Coronary artery (tissue), 2 donors: ENCODE data around the gene ARHGDIA.

ENCODE experiments used
- DNase-seq: peaks from one replicate; pipeline ENCODE4 v3.0.0-alpha.2; 2017; ENCODE audit warnings: low spot score
- H3K27ac ChIP-seq, 2 donors: fragments of 200-600 bp; sonication (generic); one replicate each; pipeline ENCODE4 v1.5.1; 2016 to 2019
- H3K4me3 ChIP-seq: fragments of 200-600 bp; sonication (generic); 2 replicates; pipeline ENCODE4 v1.5.1; 2016; ENCODE audit warnings: mild to moderate bottlenecking, moderate library complexity
- CTCF ChIP-seq: fragments of 200-600 bp; sonication (generic); IDR thresholded peaks from one replicate; pipeline ENCODE4 v1.5.1; 2019; ENCODE audit warnings: antibody characterized with exemption

Gene ARHGDIA

GRCh38 chr17:81859906-81860755 is 11.0 kb downstream of the ARHGDIA start, which contains the start of gene P4HB:
Gene P4HB, minus strand, starts transcription at chr17:81860535. Its CDS starts 64 bp downstream, at chr17:81860471.
- Histone ChIP-seq H3K27ac (peak within 1 kb of the TSS; percentile 93 to 96), H3K4me3 (peak within 1 kb of the TSS; percentile 85)
- DNase-seq: no peak
- TF ChIP-seq CTCF: no peak

- DNase-seq: no peak
These were observed 11.9 kb downstream of the ARHGDIA start for GRCh38 chr17:81858967-81859905.

GRCh38 chr17:81858170-81858966 is 12.8 kb downstream of the ARHGDIA start:
- DNase-seq: no peak
- TF ChIP-seq CTCF: no peak
- Histone ChIP-seq H3K27ac (no peak overlapping the region), H3K4me3 (peak overlapping the region; percentile 85)

More at GRCh38 chr17:81858967-81859905, 11.9 kb downstream of the ARHGDIA start:
- no peak for TF ChIP-seq CTCF
- H3K27ac ChIP-seq: peak overlapping the region; percentile 73 to 92
- H3K4me3 ChIP-seq: peak overlapping the region; percentile 85

- H3K4me3 ChIP-seq: no peak overlapping the region
- TF ChIP-seq CTCF: no peak
- DNase-seq: no peak
- H3K27ac ChIP-seq: no peak overlapping the region
These were observed 16.0 kb downstream of the ARHGDIA start for GRCh38 chr17:81854974-81855774.

- Histone ChIP-seq H3K4me3 (no peak overlapping the region), H3K27ac (no peak overlapping the region)
- no peak for DNase-seq
- no peak for TF ChIP-seq CTCF
These were observed 18.9 kb downstream of the ARHGDIA start for GRCh38 chr17:81852237-81852636.

GRCh38 chr17:81851423-81851822 is 19.7 kb downstream of the ARHGDIA start:
- no peak for TF ChIP-seq CTCF
- no peak overlapping the region for H3K4me3 ChIP-seq
- H3K27ac ChIP-seq: no peak overlapping the region
- no peak for DNase-seq
